SW480 (cell line): ENCODE measurements around the gene FOXJ1.
"Not testable (repeated sequence)": the region's sequence is repeated elsewhere in the genome, so short reads cannot be mapped to it uniquely, and the experiment has no call there.

Experiments
- DNase-seq: peaks from one replicate; pipeline ENCODE4 v3.0.0-alpha.2; 2016; ENCODE audit warnings: low spot score

FOXJ1 gene, protein sequence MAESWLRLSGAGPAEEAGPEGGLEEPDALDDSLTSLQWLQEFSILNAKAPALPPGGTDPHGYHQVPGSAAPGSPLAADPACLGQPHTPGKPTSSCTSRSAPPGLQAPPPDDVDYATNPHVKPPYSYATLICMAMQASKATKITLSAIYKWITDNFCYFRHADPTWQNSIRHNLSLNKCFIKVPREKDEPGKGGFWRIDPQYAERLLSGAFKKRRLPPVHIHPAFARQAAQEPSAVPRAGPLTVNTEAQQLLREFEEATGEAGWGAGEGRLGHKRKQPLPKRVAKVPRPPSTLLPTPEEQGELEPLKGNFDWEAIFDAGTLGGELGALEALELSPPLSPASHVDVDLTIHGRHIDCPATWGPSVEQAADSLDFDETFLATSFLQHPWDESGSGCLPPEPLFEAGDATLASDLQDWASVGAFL

DNA sequence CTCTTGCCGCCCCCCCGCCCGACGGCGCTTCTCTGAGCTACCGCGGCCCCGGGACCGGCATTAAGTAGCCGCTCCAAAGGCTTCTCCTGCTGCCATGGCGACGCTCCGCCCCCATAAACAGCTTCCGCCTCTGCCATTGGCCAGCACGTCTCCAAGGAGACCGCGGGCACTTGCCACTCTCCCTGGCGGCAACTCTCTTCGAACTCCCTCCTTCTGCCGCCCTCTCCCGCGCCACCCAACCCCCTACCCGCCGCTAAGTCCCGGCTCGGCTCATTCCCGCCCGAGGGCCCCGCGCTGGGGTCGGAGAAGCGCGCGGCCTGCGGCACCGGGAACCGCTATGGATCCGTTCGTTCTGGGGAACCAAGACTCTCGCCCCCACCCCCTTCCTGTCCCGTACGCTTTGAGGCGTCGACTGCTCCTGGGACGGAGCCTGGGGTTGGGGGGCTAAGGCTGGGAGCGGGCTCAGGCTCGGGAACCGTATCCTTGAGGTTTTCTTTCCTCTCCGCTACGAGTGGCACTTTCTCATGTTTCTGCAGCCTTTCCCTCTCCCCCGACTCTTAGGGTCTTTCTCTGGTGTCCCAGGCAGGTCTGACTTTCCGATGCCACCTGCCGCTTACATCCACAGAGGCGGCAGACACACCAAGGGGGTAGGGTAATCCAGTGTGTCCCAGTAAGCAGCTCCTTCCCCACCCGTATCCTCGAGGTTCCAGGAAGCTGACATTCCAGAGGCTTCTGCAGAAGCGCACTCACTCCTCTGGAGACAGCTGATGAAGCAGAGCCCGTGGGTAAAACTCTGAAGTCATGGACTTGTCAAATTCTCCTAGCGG is at the start of gene FOXJ1:
Gene FOXJ1, minus strand, starts transcription at position 34 of the 827 bp plus-strand sequence. CDS start 850 bp downstream, outside the sequence.
- peak; percentile 85 for DNase-seq

DNA sequence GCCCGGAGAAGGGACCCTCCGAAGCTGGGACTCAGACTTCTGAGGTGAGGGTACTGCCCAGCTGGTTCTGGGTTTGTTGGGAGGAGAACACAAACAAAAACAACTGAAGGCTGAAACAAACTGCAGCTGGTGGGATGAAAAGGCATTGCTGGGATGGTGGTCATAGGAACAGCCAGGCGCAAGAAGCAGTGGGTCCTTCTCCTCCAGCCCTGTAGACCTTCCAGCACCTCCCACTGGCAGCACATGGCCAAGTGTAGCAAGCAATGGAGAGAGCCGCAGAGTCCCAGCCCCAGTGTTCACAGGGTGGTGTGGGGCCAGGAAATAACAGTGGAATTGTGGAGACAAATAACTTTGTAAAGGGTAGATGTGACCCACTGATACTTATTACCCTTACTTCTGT is 48.7 kb upstream of the FOXJ1 start:
- no peak for DNase-seq

DNA sequence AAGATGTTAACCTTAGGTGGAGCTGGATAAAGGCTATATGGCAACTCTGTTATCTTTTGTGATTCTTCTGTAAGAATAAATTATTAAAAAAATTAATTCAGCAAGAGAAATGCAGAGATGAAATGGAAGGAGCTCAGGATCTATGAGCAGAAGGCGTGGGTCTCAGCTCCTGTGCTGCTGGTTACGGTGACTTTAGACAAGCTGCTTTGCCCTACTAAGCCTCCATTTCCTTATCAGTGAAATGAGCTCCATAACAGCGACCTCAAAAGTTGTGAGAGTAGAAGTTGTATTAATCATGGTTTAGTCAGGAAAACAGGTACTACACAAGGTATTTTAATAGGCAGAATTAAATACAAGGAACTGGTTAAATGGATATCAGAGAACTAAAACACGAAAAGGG is 48.2 kb upstream of the FOXJ1 start:
- no peak for DNase-seq

DNA sequence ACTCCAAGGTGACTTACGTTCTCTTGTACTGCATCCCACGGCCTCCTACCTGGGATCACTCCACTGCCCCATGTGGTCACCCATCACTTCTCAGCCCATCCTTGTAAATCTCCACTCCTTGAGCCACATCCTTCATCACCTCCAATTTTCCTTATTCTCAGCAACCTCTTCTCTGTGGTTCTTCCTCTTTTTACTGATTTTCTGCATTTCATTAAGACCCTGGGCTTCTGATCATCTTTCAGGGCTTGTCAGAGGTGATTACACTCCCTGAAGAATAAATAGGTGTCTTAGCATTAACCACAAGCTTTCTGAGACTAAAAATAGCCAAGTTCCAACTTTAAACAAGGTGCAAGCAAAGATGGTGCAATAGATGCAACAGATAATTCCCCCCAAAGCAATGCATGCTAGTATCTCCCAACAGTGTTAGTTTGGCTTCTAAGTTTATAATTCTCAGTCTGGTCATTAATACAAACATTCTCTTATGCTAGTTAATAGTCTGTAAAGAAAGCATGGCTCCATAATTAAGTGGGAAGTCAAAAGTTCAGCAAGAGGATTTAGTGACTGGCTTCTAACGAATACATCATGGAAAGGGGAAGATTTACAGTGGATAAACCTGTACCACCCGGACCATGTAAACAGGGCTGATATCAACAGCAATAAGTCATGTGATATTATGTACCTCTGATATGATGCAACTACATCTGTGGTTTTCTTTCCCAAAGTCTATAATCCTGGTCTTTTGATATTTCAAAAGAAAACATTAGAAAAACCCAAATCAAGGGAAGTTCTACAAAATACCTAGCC is 47.4 kb upstream of the FOXJ1 start:
- DNase-seq, result no peak

DNA sequence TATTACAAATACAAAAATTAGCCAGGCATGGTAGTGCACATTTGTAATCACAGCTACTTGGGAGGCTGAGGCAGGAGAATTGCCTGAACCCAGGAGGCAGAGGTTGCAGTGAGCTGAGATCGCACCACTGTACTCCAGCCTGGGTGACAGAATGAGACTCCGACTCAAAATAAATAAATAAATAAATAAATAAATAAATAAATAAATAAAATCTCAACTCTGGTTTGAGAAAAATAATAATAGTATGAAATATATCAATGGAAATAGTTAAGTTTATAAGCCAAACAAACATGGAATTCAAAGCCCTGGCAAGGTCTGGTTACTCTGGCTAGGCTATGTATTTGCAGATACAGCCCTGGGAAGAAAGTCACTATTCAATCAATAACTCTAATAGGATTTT is 45.7 kb upstream of the FOXJ1 start:
- not testable (repeated sequence) for DNase-seq

DNA sequence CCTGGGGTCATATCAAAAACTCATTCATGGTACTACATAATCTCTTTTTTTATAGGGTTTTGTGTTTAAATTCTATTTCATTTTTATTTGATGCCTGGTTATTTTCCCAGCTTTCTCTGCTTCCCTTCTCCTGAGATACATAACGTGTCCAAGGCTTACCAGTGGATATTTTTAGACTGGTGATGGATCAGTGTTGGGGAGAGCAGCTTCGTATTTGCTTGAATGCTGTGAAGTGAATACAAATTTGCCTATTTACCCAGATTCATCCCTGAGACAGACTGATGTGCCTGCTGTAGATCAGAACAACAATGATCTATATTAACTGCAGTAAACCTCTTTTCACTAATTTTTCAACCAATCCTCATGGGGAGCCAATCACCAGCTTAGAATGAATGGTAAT is 43.2 kb upstream of the FOXJ1 start:
- DNase-seq, result no peak

DNA sequence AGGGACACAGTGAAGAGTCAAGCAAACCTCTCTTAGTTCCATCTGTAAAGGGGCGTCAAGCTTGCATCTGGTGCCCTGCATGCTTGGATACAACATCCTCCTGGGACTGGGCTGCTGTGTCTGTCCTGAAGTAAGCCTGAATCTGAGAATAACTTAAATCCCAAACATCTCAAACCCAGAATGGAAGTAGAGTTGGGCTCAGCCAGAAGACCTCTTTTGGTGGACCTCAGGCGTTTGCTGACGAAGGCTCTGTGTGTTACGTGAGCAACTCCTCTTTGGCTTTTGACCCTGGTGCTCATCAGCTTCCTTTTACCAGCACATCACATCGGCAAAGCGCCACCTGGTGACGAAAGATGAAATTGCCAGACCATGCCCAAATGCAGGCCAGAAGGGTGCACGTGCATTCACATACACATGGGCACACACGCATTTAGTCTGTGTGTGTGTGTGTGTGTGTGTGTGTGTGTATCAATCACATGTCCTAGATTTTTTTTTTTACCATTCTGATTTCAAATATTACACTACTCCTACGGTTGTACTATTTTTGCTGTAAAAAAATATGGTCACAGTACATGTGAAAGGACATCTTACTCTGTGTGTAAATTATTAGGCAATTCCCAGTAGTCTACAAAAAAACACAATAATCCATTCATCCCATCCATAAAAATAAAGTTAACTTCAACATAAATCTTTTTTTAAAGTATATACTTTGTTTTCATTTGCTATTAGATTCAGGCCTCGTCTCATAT is 41.1 kb upstream of the FOXJ1 start:
- peak; percentile 89 for DNase-seq

DNA sequence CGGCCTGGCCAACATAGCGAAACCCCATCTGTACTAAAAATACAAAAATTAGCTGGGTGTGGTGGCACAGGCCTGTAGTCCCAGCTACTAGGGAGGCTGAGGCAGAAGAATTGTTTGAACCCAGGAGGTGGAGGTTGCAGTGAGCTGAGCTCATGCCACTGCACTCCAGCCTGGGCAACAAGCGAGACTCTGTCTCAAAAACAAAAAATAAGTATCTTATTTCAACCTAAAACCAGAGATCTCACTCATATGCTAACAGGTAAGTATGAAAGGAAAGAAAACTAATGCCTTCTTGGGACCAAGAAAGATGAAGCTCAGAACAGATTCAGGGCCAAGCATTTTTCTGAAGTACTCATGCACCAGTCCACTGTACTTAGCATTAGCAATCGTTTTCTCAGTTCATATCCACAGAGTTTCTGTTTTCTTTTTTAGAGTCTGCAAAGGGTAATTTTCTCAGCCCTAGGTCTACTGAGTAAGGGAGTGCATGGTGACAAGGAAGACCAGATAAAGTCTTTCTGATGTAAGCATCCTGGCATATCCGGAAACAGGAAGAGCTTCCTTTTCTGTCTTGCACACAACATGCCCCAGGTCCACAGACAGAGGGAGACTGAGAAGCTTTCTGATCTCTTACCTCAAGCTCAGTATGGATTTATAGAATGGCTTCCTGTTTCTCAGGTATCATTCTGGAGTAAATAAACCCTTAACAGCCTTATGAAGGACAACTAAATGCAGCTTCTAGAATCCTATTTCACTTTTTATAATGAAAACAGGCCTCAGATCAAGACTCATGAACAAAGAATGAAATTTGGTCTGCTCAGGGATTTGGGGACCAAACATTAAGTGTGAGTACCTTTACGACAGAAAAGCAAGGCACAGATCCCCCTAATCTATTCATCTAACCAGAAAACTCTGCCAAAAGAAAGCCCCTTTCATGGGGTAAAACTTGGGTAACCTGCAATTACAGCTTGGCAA is 38.7 kb upstream of the FOXJ1 start:
- no peak for DNase-seq

DNA sequence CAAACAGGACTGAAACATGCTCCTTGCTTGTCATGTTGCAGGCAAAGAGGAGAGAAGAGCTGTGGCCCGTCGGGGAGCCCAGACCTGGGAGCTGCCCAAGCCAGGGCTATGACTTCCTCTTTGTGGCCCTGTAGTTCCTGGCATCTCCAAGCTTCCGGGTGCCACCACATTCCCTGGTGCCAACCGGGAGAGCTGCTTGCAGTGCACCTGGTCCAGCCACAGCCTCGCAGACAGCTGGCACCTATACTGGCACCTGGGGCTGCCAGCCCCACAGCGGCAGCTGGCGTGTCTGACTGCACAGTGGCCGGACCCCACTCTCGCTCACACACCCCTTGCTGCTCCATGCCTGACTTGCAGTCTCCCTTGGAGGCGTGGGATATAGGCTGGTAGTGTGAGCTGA is 37.1 kb upstream of the FOXJ1 start:
- DNase-seq, result no peak

DNA sequence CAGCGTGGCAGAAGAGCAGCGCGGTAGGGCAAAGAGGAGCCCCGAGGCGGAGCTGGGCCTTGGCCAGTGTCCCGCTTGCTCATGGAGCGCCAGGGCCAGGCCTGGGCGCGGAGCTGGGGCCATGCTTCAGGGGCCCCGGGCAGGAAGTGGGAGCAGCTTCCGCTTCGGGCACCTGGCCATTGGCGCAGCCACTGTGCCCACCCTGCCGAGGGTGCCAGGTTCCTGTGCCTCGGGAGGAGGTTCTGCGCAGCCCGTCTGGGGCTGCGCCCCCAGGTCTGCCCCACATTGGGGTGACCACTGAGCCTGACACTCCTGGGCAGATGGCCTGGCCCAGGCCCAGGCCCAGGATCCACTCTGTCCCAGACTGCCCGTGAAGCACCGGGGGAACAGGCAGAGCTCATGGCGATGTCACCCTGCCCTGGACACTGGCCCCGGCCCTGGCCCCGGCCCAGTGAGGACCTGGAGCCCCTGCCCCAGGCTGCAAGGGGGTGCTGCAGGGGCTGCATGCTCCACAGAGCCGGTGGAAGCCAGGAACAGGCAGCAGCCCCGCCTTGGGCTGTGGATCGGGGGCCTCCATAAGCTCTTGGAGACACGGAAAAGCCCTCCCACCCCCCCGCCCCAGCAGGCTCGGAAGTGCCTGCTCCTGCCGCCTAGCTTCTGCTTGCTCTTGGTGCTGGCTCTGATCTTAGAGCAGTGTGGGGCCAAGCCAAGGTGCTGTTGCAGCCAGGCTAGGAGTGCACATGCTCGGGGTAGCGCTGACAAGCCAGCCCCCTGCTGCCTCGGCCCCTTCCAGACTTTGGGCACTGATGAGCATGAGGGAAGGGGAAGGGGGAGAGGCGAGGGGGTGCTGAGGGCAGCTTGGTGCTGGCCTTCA is 35.9 kb upstream of the FOXJ1 start:
- DNase-seq, result no peak

DNA sequence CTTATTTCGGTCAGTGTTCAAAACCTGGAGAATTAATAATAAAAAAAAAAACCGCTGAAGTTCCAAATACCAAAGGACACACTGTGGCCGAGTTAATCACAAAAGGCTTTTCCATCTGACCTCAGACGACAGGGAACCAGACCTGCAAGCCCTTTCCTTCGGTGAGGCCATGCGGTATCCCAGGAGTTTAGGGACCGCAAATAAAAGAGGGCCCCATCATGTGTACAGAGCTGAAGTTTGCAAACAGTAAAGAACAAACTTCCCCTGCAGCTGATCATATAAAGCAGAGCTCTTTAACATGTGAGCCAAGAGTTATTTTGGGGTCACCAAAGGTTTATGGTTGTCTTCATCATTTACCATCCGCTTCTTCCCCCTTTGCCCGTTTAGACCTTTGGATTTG is 33.0 kb upstream of the FOXJ1 start:
- no peak for DNase-seq

DNA sequence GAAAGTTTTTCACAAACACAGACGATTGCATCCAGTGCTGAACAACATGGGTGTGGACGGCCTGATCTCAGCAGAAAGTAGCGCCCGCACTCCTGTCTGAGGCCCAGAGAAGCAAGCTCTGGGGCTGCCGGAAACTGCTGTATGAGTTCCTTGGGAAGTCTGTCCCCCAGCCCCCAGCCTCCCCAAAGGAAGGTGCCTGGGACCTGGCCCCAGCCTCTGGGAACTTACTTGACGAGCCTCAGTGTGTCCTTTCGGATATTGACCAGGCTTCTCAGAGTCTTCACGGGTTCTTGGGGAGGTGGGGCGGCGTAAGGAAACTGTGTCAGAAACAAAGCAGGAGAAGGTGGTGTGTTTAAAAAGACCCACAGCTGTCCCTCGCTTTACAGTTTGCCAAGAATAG is 32.4 kb upstream of the FOXJ1 start:
- no peak for DNase-seq

DNA sequence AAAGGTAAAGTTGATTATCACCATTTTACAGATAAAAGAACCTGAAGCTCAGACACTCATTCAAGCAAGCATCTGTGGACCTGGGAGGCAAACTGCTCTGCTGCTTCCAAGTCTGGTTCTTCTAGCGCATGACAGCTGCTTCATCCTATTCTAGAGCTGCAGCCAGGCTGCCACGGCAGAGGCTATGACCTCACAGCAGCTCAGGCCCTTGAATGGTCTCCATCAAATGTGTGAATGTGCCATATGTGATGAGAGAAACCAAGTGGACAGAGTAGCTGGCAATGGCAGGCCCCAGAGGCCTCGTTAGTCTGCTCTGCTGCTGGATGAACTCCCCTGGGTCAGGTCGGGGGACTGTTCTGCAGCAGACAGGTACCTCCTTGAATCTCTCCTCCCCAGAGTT is 30.7 kb upstream of the FOXJ1 start:
- no peak for DNase-seq

DNA sequence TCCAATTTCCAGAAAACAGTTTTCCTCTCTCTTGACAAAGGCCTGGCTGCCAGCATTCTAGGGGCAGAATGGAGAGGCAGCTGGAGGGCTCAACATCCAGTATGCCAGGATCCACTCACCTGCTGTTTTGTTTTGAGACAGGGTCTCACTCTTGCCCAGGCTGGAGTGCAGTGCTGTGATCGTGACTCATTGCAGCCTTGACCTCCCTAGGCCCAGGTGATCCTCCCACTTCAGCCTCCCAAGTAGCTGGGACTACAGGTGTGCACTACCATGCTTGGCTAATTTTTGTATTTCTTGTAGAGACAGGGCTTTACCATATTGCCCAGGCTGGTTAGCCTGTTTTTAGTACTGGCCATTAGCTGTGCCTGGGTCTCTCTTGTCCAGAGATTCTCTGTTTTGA is 29.1 kb upstream of the FOXJ1 start:
- DNase-seq, result no peak

DNA sequence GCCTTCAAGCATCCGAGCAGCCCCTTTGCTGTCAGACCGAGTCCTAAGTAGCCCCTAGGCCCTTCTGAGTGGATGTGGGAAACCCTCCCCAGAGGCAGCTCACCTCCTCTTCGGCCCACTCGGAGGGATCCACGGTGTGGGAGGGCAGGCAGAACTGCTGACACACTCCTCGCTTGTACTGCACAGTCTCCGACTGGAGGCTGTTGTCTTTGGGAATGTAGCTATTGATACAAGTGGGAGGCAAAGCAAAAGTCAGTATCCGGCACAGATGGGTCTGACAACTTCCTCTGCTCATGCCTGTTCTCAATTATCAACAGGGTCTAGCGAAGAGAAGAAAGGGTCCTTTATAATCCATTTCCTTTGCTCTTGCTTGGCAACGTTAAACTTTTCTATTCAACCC is 25.9 kb upstream of the FOXJ1 start:
- no peak for DNase-seq

DNA sequence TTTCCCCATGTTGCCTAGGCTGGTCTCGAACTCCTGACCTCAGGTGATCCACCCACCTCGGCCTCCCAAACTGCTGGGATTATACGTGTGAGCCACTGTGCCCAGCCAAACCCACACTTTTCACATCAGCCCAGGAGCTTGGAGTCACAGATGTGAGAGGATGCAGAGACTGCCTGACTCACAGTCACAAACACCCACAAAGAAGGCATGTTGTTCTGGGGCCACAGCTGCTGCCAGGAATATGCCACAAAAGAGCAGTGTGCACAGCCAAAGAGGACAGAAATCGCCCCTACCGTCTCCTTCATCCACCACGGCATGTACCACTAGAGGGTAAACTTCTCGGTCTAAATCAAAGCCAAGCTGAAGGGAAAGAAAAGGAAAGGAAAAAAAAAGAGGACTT is 25.1 kb upstream of the FOXJ1 start:
- no peak for DNase-seq

DNA sequence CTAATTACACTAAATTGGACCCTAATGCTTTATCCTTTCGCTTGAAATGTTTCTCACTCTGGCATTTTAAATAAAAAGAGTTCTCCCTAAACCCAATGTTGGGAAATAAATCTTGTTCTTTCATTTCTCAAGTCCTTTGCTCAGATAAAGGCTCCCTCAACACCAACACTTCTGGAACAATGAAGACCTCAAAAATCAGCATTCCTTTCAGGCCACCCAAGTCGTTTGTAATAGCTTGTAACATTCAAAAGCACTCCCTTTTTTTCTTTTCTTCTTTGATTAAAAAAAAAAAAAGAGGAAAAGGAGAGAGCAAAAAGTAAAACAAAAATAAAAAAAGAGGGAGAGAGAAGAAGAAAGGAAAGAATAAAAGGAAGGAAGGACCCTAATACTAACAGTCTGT is 23.3 kb upstream of the FOXJ1 start:
- no peak for DNase-seq

DNA sequence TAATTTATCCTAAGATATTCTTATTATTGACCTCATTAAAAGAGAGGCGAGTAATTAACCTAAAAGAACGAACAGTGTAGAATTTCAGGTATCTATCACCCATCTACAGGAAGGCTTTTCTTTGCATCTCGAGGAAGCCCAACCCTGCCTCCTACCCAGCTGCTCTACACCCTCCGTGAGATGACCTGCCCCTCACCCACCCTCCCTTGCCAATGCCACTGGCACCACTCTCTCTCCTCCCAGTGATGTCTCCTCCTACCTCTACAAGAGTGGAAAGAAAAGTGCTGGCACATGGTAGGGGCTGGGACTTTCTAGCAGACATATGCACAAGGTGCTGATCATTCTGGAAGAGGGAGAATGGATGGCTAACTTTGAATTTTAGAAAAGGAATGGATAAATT is 22.9 kb upstream of the FOXJ1 start:
- DNase-seq, result no peak

DNA sequence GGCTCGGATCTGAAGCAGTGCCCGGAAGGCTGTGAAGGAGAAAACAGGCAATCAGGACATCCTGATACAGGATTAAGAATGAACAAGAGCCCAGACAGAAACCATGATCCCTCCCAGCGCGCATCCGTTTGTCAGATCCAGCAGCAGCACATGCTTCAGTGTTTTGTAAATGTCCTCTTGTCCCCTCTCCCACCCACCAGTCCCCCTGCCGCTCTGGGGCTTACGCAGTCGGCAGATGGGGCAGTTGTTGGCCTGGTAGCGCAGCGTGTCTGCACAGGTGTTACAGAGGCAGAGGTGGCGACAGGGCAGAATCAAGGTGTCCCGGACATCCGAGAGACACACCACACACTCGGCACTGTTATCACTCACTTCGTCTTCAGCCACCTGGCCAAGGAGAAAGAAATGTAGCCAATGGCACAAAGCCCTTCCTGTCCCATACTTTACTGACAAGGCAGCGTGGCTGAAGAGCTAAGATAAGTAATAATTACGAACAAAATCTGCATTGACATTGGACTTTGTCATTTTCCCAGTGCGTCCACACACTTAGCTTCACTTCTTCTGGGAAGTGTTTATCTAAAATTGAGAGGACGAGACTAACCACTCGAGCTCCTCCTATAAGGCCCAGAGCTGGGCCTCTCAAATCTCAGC is 20.7 kb upstream of the FOXJ1 start:
- no peak for DNase-seq
